Coronary artery (tissue), 2 donors: ENCODE data around the gene KDM6A.

Experiments
- DNase-seq: peaks from one replicate; pipeline ENCODE4 v3.0.0-alpha.2; 2017; ENCODE audit warnings: low spot score
- H3K27ac ChIP-seq, 2 donors: fragments of 200-600 bp; sonication (generic); one replicate each; pipeline ENCODE4 v1.5.1; 2016 to 2019
- H3K4me3 ChIP-seq: fragments of 200-600 bp; sonication (generic); 2 replicates; pipeline ENCODE4 v1.5.1; 2016; ENCODE audit warnings: mild to moderate bottlenecking, moderate library complexity
- TF ChIP-seq, protein P1 (sequence below): fragments of 200-600 bp; sonication (generic); IDR thresholded peaks from one replicate; pipeline ENCODE4 v1.5.1; 2019; ENCODE audit warnings: antibody characterized with exemption

The KDM6A gene

DNA sequence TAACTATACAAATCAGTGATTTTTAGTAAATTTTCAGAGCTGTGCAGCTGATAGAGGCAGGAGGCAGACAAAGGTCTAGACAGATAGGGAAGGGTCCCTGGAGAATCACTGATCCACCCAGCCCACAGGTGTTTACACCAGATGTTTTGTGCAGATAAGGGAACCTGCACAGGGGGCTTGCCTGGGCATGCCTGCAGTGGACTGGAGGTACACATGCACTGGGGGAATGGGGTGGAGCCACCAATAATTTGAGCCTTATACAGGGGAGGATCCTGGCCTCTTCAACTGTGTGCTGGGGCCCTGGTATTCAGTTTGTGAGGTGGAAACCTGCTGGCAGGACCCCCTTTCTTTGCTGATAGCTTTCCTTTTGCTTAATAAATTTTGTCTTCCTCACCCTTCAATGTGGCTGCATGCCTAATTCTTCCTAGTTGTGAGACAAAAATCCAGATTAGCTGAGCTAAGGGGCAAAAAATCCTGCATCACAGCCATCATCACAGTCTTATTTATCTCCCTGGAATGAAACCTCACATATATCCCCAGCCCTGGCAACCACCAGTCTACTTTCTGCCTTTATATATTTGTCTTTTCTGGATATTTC, 102.8 kb downstream of the KDM6A start:
- TF ChIP-seq, protein P1, sequence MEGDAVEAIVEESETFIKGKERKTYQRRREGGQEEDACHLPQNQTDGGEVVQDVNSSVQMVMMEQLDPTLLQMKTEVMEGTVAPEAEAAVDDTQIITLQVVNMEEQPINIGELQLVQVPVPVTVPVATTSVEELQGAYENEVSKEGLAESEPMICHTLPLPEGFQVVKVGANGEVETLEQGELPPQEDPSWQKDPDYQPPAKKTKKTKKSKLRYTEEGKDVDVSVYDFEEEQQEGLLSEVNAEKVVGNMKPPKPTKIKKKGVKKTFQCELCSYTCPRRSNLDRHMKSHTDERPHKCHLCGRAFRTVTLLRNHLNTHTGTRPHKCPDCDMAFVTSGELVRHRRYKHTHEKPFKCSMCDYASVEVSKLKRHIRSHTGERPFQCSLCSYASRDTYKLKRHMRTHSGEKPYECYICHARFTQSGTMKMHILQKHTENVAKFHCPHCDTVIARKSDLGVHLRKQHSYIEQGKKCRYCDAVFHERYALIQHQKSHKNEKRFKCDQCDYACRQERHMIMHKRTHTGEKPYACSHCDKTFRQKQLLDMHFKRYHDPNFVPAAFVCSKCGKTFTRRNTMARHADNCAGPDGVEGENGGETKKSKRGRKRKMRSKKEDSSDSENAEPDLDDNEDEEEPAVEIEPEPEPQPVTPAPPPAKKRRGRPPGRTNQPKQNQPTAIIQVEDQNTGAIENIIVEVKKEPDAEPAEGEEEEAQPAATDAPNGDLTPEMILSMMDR, result no peak

DNA sequence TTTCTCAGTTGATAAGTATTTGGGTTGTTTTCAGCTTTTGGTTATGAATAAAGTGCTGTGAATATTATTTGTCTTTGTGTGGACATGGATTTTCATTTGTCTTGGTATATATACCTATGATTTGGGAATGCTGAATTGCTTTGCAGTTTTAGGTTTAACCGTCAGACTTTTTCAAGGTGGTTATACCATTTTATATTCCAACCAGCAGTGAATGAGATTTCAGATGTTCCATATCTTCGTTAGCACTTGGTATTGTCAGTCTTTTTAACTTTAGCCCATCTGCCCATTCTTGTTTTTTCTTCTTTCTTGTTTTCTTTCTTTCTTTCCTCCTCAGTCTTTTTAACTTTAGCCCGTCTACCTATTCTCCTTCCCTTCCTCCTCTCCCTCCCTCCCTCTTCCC, 106.0 kb downstream of the KDM6A start:
- DNase-seq, result no peak
- Histone ChIP-seq H3K27ac (no peak overlapping the region), H3K4me3 (no peak overlapping the region)
- TF ChIP-seq, protein P1, result no peak

More for the DNA sequence above, 102.8 kb downstream of the KDM6A start:
- Histone ChIP-seq H3K27ac (no peak overlapping the region), H3K4me3 (no peak overlapping the region)
- DNase-seq, result no peak

DNA sequence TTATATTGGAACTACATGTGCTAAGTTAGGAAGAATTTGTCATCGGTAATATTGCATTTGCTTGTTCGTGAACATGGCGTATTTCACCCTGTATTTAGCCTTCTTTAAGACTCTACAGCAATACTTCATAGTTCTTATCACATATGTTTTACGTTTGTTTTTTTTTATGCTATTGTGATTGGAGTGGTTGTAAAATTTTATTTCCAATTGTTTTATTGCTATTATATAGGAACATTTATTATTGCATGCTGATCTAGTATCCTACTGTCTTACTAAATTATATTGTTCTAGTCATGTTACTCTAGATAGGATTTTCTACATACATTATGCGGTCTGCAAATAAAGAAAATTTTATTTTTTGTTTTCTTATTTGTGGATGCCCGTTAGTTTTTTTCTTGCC, 107.4 kb downstream of the KDM6A start:
- Histone ChIP-seq H3K27ac (no peak overlapping the region), H3K4me3 (no peak overlapping the region)
- TF ChIP-seq, protein P1, result no peak
- DNase-seq, result no peak

DNA sequence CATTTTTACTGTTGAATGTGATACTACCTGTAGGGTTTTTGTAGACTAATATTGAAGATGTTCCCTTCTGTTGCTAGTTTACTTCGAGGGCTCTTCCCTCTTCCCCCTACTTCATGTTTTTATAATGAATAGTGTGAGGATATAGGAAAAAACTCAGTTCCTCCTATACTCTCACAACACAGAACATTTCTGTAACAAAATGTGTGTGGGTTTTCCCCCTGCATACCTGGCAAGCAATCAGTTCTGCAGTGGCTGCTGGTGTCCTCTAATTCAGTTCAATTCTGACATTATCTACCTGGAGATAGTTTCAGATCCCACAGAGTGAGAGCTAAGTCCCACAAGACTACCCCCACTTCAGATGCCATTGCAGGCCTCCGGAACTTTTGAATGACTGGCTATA, 107.9 kb downstream of the KDM6A start:
- Histone ChIP-seq H3K27ac (no peak overlapping the region), H3K4me3 (no peak overlapping the region)
- DNase-seq, result no peak
- TF ChIP-seq, protein P1, result no peak

DNA sequence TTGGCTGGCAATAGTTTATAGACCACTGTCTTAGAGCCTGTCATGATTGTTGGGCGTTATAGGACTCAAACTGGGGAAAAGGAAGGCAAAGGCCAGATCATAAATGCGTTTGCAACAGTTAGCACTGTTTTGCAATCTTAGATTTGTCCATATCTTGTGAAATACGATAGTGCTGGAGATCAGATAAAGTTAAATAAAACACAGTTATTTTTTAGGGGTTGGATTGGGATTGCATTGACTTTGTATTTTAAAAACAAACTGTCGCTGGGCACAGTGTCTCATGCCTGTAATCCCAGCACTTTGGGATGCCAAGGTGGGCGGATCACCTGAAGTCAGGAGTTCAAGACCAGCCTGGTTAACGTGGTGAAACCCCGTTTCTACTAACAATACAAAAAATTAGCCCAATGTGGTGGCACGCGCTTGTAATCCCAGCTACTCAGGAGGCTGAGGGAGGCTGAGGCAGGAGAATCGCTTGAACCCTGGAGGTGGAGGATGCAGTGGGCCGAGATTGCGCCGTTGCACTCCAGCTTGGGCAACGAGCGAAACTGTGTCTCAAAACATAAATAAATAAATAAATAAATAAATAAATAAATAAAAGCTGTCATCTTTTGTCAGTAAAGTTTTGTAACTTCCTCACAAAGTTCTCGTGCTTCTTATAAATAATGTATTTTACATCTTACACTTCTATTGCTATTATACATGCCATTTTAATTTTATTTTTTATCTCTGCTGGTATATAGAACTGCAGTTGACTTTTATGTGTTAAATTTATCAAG, 117.2 kb downstream of the KDM6A start:
- TF ChIP-seq, protein P1, result no peak
- H3K4me3 ChIP-seq, result no peak overlapping the region
- DNase-seq, result no peak
- no peak overlapping the region for H3K27ac ChIP-seq

DNA sequence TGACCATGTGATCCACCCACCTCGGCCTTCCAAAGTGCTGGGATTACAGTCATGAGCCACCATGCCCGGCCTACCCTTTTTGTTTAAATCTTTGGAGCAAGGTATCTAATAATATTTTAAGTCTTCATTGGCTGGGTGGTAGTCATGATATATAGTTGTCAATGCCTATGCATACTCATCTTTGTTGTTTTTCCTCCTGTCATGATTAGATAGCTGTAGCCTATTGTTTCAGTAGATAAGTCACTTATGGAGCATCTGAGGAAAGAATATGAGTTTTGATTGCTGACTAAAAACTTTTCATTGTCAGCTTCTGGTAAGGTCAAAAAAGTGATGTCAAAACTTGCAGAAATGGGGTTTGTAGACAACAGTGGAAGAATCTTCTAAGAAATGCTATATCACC, 119.8 kb downstream of the KDM6A start:
- no peak overlapping the region for H3K4me3 ChIP-seq
- no peak for DNase-seq
- TF ChIP-seq, protein P1, result no peak
- no peak overlapping the region for H3K27ac ChIP-seq

DNA sequence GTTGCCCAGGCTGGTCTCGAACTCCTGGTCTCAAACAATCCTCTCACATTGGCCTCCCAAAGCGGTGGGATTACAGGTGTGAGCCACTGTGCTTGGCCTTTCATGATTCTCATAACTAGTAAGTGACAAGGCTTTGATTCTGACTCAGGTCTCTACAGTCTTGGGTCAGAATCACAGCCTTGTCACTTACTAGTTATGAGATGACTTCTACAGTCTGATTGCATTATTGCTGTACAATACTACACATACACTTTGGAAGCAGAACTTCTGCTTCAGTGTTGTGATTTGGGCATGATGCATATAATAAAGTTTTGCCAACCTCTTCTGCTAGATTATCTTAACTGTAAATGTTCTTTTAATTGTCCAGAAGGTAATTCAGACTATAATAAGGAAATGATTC, 123.3 kb downstream of the KDM6A start:
- H3K4me3 ChIP-seq, result no peak overlapping the region
- TF ChIP-seq, protein P1, result no peak
- H3K27ac ChIP-seq, result no peak overlapping the region
- DNase-seq, result no peak
